K562 treated with DMSO at 1 percent for 24 hours (cell line): ENCODE results near the gene GBP3. TPM values are rescaled to one million over a fixed set of nuclear protein-coding genes. Genes with fewer than 3 reads are reported as not detected.

ENCODE experiments used
- total RNA-seq: library from RNA; unstranded; fragments of 300-600 nt; gene quantifications from 2 replicates; pipeline ENCODE4 v1.2.3, GENCODE V29; 2022; ENCODE audit warnings: low read depth; ENCODE audit not compliant: insufficient read depth

GBP3 gene, protein sequence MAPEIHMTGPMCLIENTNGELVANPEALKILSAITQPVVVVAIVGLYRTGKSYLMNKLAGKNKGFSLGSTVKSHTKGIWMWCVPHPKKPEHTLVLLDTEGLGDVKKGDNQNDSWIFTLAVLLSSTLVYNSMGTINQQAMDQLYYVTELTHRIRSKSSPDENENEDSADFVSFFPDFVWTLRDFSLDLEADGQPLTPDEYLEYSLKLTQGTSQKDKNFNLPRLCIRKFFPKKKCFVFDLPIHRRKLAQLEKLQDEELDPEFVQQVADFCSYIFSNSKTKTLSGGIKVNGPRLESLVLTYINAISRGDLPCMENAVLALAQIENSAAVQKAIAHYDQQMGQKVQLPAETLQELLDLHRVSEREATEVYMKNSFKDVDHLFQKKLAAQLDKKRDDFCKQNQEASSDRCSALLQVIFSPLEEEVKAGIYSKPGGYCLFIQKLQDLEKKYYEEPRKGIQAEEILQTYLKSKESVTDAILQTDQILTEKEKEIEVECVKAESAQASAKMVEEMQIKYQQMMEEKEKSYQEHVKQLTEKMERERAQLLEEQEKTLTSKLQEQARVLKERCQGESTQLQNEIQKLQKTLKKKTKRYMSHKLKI
- total RNA-seq: 0.65 and 0.82 TPM in 2 replicates

DNA sequence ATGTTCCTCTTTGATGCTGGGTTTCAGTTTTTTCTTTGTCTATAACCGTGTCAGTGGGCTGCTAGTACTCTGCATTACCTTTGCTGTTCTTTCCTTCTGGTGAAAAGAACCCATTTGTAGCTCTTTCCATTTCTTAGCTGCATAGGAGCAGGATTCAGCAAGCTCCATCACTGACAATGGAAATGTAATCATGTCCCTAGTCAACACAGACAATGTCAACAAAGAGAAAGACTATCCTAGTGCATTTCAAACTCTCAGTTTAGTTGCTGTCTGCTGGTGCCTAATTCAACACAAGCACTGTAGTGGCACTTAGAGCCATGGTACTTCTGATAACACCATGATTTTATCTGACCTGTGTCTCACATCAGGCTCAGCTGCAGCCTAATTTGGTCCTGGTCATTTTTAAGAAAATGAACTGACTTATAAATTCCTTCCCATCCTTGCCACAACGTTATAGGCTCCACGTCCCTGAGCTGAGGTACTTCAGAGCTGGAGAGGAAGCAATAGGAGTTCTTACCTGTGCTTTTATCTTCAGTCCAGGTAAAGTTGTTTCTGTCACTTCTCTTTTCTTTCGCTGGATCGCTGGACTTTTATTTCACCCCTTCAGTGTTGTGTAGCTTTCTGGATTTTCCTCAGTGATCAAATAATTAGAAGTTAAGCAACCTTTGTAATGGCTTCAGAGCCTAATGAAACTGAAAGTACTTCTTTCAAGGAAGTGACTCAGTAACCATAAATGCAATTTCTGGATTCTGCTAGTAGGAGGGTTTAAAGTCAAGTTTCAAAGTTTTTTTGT, at the start of gene GBP3:
GBP3 (minus strand) TSS at position 700 of the 793 bp plus-strand sequence. CDS start 2,145 bp downstream, outside the sequence.

DNA sequence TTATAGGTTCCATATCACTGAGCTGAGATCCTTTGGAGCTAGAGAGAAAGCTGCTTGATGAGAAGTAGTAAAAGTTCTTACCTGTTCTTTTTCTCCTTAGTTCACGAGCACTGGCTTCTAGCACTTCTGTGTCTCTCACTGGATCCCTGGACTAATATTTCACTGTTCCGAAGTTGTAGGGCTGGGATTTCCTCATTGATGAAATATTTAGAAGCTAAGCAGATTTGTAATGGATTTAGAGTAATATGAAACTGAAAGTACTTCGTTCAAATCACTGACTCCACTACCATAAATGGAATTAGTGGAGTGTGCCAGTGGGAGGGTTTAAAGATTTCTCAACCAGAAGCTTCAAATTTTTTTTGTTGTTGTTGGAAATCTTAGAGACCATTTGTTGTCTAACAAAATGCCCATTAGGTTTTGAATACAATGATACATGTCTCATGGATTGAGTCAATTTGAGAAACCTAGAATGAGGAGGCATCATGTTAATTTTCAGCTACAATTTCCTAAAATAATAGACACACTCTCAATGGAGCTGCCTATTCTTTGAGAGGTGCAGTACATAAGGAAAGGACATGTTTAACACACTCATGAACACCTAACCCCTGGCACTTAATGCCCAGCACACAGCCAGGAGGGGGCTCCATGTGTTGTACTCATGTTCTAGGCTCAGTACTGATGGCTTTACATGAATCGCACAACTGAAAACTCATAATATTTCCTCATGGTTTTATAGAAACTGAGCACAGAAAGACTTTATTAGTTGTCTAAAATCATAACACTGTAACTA, 42.6 kb upstream of the GBP3 start, which contains the start of gene GBP1:
GBP1 (minus strand) TSS at position 130 of the 790 bp plus-strand sequence. CDS start 1,974 bp downstream, outside the sequence.

Other genes with a start within 250 kb of the GBP3 start
- gene GTF2B, start 131.3 kb downstream of the GBP3 start, total RNA-seq: 25.2 and 30.2 TPM in 2 replicates
- gene KYAT3, start 30.2 kb downstream of the GBP3 start, total RNA-seq: 19.6 and 19.9 TPM in 2 replicates
- gene RBMXL1, start 30.2 kb downstream of the GBP3 start, total RNA-seq: 3.7 and 4.6 TPM in 2 replicates
- gene GBP1, start 42.3 kb upstream of the GBP3 start, total RNA-seq: 0.16 and 0.20 TPM in 2 replicates
- gene GBP2, start 103.2 kb upstream of the GBP3 start, total RNA-seq: 32.6 and 33.1 TPM in 2 replicates
- gene GBP7, start 153.1 kb upstream of the GBP3 start, total RNA-seq: not detected in 2 replicates
- 0.15 and 0.35 TPM in 2 replicates for gene GBP4, start 176.1 kb upstream of the GBP3 start, total RNA-seq
- gene GBP5, start 250.0 kb upstream of the GBP3 start, total RNA-seq: 1.1 and 1.4 TPM in 2 replicates